Heart right ventricle (tissue), 16 donors: ENCODE data around the gene SMURF1. TPM values are rescaled to one million over a fixed set of nuclear protein-coding genes. Genes with fewer than 3 reads are reported as not detected.

Source experiments
- ATAC-seq, 8 donors: fragments of 200-7000 bp; cut with Tn5 transposase; one replicate each; pipeline ENCODE4 v1.9.1; 2020; ENCODE audit warnings: mild to moderate bottlenecking in 8 of 8, moderate library complexity in 8 of 8, moderate number of reproducible peaks in 1 of 8
- DNase-seq, 2 donors: peaks; one replicate each; pipeline ENCODE4 v3.0.0-alpha.2; 2020
- H3K27ac ChIP-seq, 10 donors: fragments of 200-600 bp; sonication (generic) in 2 of 10; one replicate each; pipeline versions ENCODE4 v1.5.0 to v1.8.0; 2020 to 2022; ENCODE audit warnings: mild to moderate bottlenecking in 3 of 10
- H3K27me3 ChIP-seq, 7 donors: fragments of 200-600 bp; one replicate each; pipeline ENCODE4 v1.8.0; 2021 to 2022; ENCODE audit warnings: mild to moderate bottlenecking in 2 of 7
- H3K36me3 ChIP-seq, 9 donors: fragments of 200-600 bp; sonication (generic) in 1 of 9; one replicate each; pipeline versions ENCODE4 v1.5.0 to v1.8.0; 2020 to 2022; ENCODE audit warnings: mild to moderate bottlenecking in 2 of 9
- H3K4me1 ChIP-seq, 9 donors: fragments of 200-600 bp; sonication (generic) in 1 of 9; one replicate each; pipeline versions ENCODE4 v1.5.0 to v1.8.0; 2020 to 2022; ENCODE audit warnings: mild to moderate bottlenecking in 4 of 9
- H3K4me3 ChIP-seq, 10 donors: fragments of 200-600 bp; sonication (generic) in 2 of 10; one replicate each; pipeline versions ENCODE4 v1.5.0 to v1.8.0; 2020 to 2022; ENCODE audit warnings: mild to moderate bottlenecking in 7 of 10, moderate library complexity in 2 of 10
- H3K9me3 ChIP-seq, 11 donors: fragments of 200-600 bp in 10 of 11; sonication (generic) in 2 of 11; one replicate each; pipeline versions ENCODE4 v1.5.0 to v1.8.0; 2013 to 2022; ENCODE audit warnings: mild to moderate bottlenecking in 2 of 11, control low read depth in 1 of 11, moderate library complexity in 1 of 11
- CTCF ChIP-seq, 9 donors: fragments of 200-600 bp; sonication (generic) in 2 of 9; IDR thresholded peaks; one replicate each; pipeline versions ENCODE4 v1.5.0 to v1.8.0; 2021 to 2022; ENCODE audit warnings: antibody characterized with exemption in 9 of 9, mild to moderate bottlenecking in 5 of 9, moderate library complexity in 1 of 9
- WGBS, 2 donors: extraction: QIAGEN DNeasy Blood & Tissue Kit; methylation state at CpG; one replicate each; pipeline ENCODE4 v1.1.7; 2013; ENCODE audit warnings: inconsistent platforms in 1 of 2; 5-methylcytosine and 5-hydroxymethylcytosine counted together
- intact Hi-C, 10 donors: fragments of 100-400 bp; cut with DNase I; formaldehyde crosslinking; loops; one replicate each; pipeline versions ENCODE4 v1.11.1 to v1.14.2; 2022
- long read RNA-seq, 3 donors: library from polyadenylated mRNA; unstranded; transcript quantifications; one replicate each; pipeline ENCODE4 v2.0.0, GENCODE V29; 2020 to 2021
- polyA plus RNA-seq, 2 donors: library from polyadenylated mRNA; stranded (reverse); fragments of 200-250 nt; gene quantifications; one replicate each; pipeline ENCODE4 v1.2.3, GENCODE V29; 2013
- total RNA-seq, 10 donors: library from RNA; stranded (reverse); fragmentation: NEBNext Ultra II Directional in 3 of 10; extraction: Animal tissue kit (Norgen Biotek cat#: 25700) in 3 of 10; gene quantifications; one replicate each; pipeline versions ENCODE4 v1.2.1 to v1.2.4, GENCODE V29; 2021 to 2023
- donor health status: Arrhythmogenic right ventricular cardiomyopathy.
- donor health status: ischemic (EF 13 %, LVEDD 7.1; RV severe dilation, severe dysfunction).
- donor health status: healthy with polysubstance abuse.
- donor health status: DM: no; HTN: yes; CAD: no.
- donor health status: DM: no; HTN: no; CAD: no.
- donor health status: ischemic (EF 25% LVEDD 6.9; RV normal size, moderate dysfunction).
- donor health status: ischemic (EF 25% LVEDD 5.7; RV mildly dilated, moderate dysfunction).
- donor health status: healthy.
- donor health status: DM: yes; HTN: yes; CAD: no.
- donor health status: Ischemic cardiomyopathy.
- donor health status: ischemic (EF 35%, LVEDD 5.7; RV mildly dilated, moderate dysfunction).
- donor health status: nonischemic (EF 11% LVEDD 7.7; RV severe dilation, severe dysfunction).
- donor health status: DM: yes; HTN: yes; CAD: no.
- donor health status: PGD.
- donor health status: ischemic (EF 29% LVEDD 5.4; RV normal size, mild dysfunction).
- donor health status: nonischemic (EF 23%, LVEDD 6.1; RV moderate dilation, normal function).

SMURF1 gene
- total RNA-seq = 10 to 100 TPM in 9 of 10 donors, 1 to 10 TPM in 1; 8.4 to 14.7 (median 11.5) TPM
- polyA plus RNA-seq = 1 to 10 TPM; 4.2 to 5.1 TPM
- long read RNA-seq, donor 1, full-length matches to known transcripts = 1 of 13 reads
- long read RNA-seq, donor 1, partial matches to known transcripts = 1 of 13 reads
- long read RNA-seq, donor 1, other reads (novel, unspliced or antisense) = 11 of 13 reads
- long read RNA-seq, donor 2, full-length matches to known transcripts = 3 of 10 reads
- long read RNA-seq, donor 2, partial matches to known transcripts = 3 of 10 reads
- long read RNA-seq, donor 2, other reads (novel, unspliced or antisense) = 4 of 10 reads
- long read RNA-seq, donor 3, partial matches to known transcripts = 8 of 9 reads
- long read RNA-seq, donor 3, other reads (novel, unspliced or antisense) = 1 of 9 reads

GRCh38 chr7:99143853-99144672 is at the start of gene SMURF1:
TSS of gene SMURF1 (minus strand) at chr7:99144108. CDS start at chr7:99143780, 328 bp downstream.
- peak; percentile 46 to 84 (median 72) for ATAC-seq
- TF ChIP-seq CTCF (IDR thresholded peaks at IDR 0.05) = peak in 3 of 9 donors; percentile 25 to 39 (median 34)
- WGBS, 2 donors = 0 to 1% methylated on average over 39 to 94 of the region's 94 CpGs
- H3K9me3 ChIP-seq = no peaks in the 10 kb centered on the region
- peak; percentile 62 to 78 for DNase-seq
- H3K4me3 ChIP-seq = peak within 1 kb of the TSS; percentile 69 to 100 (median 97)
- H3K27me3 ChIP-seq = no peaks in the 10 kb centered on the region
- H3K4me1 ChIP-seq = peaks cover 0 to 43% (median 27%) of the 10 kb centered on the region in 9 donors
- peak within 1 kb of the TSS; percentile 96 to 100 (median 97) for H3K27ac ChIP-seq
- intact Hi-C loops = loop anchor here in 9 of 10 donors (1.0 to 10.0 kb wide), 10 partner anchors 42 to 181 kb away; partner anchors contain the start of gene ARPC1A (in 1 of the 9)
- no peaks in the 10 kb centered on the region for H3K36me3 ChIP-seq

- no peak overlapping the region for H3K27ac ChIP-seq
- intact Hi-C loops = no loop called here
- 89 to 92% methylated on average over 5 of the region's 5 CpGs for WGBS, 2 donors
- no peak for TF ChIP-seq CTCF (IDR thresholded peaks at IDR 0.05)
- no peak for DNase-seq
- peaks cover 0 to 8% (median 0%) of the 10 kb centered on the region in 7 donors for H3K27me3 ChIP-seq
- H3K36me3 ChIP-seq = no peaks in the 10 kb centered on the region
- no peaks in the 10 kb centered on the region for H3K4me1 ChIP-seq
- peaks cover 0 to 10% (median 0%) of the 10 kb centered on the region in 11 donors for H3K9me3 ChIP-seq
- no peak for ATAC-seq
- no peak overlapping the region for H3K4me3 ChIP-seq
Measured at GRCh38 chr7:99191869-99192596, 48.1 kb upstream of the SMURF1 start.

DNA sequence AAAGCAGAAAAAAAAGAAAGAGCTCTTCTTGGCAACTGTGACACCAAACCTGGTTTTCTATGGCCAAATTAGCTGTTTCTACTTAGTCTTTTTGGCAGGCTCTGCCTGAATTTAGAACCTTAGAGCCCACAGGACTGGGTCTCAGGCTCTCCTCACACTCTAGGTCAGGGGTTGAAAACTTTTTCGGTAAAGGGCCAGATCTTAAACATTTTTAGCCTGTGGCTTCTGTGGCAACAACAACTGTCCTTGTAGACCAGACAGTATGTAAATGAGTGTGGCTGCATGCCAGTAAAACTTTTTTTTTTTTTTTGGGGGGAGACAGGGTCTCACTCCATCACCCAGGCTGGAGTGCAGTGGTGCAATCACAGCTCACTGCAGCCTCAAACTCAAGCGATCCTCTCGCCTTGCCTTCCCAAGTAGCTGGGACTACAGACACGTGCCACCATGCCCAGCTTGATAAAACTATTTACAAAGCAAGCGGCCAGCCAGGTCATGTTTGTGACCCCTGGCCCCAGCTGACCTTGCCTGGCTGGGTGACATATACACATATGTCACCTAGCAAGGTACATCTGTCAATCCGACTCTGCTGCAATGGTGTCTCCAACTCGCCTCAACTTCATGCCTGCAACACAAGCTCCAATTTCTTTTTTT is 46.6 kb upstream of the SMURF1 start:
- Histone ChIP-seq H3K4me3 (no peak overlapping the region), H3K9me3 (no peaks in the 10 kb centered on the region), H3K36me3 (no peaks in the 10 kb centered on the region), H3K27ac (no peak overlapping the region), H3K4me1 (no peaks in the 10 kb centered on the region), H3K27me3 (peaks cover 0 to 8% (median 0%) of the 10 kb centered on the region in 7 donors)
- DNase-seq (no peak), ATAC-seq (no peak)
- no peak for TF ChIP-seq CTCF (IDR thresholded peaks at IDR 0.05)
- intact Hi-C loops = no loop called here
- 66 to 78% methylated on average over 7 of the region's 7 CpGs for WGBS, 2 donors
